Suppressor macrophage treated with lipopolysaccharide for 1 hour (primary cell): Measurements from ENCODE around the gene KCNJ16.
A peak's percentile ranks its signal among the peaks of the same experiment; 100 is the strongest.

Source experiments
- DNase-seq, 3 donors: peaks; one replicate each; pipeline ENCODE4 v3.0.0-alpha.2; 2020 to 2022

Gene KCNJ16

DNA sequence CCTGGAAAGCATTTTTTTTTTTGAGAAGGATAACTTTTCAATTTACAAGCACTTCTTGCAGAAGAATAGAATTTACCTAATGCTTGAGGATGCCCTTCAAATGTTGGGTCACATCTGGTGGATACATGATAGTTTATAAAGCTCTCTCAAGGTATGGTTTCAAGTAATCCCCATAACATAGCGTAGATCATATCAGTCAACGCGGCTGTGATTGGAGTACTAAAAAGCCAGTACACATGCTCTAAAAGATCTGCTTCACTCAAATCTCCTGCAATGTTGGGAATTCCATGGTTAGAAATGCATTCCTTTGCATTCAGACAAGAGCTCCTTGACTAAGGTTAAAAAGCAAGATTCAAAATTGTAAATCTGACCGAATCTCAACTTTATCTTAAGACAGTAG, 3.9 kb upstream of the KCNJ16 start:
- DNase-seq: no peak

DNA sequence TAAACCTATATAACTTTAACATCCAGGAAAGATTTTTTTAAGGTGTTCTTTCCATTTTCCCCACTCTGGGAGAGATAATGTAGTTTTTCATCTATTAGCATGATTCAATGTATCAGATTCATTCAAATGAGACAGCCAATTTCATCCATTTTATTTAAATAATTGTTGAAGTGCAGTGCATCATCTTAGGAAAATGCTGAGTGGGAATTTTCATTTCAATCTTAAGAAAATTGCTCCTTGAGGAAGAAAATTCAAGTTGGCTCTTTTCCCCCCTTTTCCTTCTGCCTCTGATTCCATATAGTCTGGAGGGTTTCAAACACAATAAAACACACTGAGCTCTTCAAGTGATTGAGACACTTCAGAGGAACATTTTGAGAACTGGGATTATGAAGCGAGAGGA, 3.4 kb upstream of the KCNJ16 start:
- DNase-seq: no peak

DNA sequence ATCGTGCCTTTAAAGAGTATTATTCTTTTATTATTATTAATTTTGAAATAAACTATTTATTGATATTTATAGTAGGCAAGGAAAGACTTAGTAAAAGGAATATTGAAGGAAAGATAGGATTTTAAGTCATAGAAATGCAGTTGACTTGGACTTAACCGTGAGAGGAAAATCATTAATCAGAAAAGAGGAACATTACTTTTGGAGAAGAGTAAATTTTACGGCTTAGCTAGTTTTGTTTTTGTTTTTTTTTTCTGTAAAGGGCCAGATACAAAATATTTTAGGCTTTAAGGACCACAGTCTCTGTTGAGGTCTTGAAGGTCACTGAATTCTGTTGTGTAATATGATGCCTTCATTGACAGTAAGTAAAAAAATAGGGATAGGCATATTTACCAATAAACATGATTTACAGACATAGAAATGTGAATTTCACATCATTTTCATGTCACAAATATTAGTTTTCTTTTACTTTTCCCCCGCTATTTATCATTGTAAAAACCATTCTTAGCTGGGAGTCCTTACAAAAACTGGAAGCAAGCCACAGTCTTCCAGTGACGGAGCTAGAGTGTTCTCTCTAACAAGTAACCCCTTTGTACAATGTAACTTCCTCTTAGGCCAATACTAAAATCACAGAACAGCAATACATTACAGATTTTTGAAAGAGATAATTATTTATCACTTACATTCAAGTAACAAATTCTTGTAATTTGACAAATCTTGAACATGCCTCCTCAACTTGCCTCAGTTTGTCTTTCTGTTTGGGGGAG, 2.3 kb upstream of the KCNJ16 start:
- DNase-seq: peak; percentile 20 to 44 (median 33)

DNA sequence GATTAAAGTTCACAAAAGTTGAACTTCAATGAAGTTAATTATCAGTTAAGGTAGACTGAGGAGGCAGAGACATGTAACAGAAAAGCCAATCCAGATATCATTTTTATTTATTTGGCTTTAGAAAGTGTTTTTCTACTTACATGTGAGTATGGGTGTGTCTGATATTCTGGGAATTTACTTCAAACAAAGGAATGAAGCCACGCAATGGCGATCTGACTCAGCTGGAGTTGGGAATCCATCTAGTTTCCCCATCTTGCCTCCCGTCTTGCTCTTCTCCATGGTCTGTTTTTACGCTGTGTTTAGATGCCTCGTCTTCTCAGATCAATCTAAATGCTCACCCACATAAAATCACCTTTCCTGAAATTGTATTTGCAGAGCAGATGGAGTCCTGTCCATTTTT, 1.7 kb upstream of the KCNJ16 start:
- no peak for DNase-seq

DNA sequence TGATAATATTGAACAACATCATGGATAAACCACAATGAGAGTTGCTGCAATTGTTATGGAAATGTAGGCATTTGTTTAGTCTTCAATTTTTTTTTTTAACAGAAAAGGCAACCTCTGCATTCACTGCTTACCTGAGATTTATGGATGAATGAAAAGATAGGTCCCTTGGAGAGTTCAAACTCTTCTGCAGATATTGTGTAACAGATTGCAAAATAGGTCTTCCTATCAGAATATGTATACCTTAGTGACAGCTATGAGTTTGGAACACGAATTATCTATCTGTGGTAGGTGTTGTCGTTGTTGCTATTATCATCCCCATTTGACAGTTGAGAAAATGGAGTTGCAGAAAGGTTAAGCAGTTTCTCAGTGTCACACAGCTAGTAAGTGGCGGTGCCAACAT, 1.2 kb upstream of the KCNJ16 start:
- no peak for DNase-seq

DNA sequence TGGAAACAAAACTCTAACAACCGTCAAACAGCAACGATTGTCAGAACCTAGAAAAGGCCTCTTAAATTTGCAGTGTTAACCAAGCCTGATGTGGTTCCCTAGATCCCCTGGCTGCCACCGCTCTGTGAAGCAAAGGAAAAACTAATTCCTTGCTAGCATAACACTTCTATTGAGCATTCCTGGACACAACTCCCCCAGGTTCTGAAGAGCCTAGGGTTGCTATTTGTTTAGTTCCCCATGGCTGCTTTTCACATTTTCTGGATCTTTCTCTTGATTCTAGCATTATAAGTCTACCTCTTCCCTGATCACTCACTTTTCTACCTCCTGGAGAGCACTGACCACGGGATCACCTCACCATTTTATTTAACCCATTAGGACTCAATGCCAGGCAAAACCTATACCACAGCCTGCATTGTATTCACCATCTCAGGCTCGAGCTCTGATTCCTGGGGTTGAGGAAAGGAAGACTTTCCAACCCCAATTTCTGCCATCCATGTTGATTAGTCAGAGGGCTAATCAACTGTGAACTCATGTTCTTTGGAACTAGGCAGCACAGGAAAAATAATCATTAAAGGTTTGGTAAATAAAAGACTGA, 692 bp upstream of the KCNJ16 start:
- DNase-seq: no peak

DNA sequence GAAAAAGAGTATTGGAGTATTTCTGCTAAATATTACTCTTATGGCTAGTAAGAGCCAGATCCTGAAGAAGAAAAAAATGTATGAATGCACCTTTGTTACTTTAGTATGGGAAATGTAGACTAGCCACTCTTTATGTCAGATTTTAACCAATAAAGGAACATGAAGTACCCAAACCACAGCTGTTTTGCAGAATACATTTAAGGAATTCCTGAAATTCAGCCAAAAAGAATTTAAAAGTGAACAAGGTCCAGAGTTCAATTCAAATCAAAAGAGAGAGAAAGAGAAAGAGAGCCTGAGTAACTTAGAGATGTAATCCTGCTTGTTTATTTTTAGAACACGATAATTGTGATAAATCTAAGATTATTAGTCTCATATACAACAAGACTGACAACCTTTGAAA, 1.2 kb downstream of the KCNJ16 start:
- no peak for DNase-seq

DNA sequence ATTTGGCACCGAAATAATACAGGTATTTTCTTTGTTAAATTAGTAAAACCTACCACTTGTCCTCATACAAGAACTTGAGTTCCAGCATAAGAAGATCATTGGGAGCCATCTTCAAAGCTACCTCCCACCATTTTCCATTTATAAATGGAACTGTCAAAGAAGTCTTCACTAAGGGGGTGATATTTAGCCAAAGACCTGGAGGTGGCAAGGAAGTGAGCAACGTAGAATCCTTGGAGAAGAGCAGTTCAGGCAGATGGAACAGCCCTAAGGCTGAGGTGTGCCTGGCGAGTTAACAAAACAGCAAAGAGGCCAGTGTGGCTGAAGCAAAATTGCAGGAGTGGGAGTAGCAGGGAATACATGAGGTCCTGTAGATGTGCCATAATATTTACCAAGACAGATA, 1.8 kb downstream of the KCNJ16 start:
- DNase-seq: no peak

DNA sequence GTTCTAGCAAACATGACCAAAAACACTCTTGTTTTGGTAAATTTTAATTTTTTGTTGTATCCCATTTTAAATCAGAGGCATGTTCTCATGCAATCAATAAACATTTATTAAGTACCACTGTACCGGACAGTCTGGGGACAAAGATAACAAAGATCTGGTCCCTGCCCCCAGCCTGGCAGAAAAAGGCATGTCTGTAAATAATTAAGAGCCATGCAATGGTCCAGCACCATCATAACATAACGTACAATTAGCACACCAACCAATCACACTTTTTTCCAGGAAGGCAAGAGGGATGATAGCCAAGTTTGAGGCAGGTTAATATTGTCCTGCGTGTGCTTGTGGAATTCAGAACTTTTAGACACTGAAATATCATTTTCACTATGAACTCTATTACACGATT, 3.5 kb downstream of the KCNJ16 start:
- no peak for DNase-seq

DNA sequence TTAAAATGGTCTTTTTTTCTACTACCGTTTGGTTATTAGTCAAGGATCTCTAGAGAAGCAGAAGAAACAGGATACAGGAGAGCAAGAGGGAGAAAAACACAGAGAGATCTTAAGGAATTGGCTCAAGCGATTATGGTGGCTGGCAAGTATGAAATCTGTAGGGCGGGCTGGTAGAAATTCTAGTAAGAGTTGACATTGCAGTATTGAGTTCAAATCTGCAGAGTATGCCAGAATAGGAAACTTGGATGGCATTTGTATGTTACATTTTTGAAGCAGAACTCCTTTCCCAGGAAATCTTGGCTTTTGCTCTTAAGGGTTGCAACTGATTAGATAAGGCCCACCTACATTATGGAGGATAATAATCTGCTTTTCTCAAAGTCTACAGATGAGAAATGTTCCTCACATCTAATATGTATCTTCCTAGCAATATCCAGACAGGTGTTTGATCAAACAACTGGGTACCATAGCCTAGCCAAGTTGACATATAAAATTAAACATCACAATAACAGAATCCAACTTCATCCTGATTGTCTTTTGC, 4.0 kb downstream of the KCNJ16 start:
- DNase-seq: no peak

DNA sequence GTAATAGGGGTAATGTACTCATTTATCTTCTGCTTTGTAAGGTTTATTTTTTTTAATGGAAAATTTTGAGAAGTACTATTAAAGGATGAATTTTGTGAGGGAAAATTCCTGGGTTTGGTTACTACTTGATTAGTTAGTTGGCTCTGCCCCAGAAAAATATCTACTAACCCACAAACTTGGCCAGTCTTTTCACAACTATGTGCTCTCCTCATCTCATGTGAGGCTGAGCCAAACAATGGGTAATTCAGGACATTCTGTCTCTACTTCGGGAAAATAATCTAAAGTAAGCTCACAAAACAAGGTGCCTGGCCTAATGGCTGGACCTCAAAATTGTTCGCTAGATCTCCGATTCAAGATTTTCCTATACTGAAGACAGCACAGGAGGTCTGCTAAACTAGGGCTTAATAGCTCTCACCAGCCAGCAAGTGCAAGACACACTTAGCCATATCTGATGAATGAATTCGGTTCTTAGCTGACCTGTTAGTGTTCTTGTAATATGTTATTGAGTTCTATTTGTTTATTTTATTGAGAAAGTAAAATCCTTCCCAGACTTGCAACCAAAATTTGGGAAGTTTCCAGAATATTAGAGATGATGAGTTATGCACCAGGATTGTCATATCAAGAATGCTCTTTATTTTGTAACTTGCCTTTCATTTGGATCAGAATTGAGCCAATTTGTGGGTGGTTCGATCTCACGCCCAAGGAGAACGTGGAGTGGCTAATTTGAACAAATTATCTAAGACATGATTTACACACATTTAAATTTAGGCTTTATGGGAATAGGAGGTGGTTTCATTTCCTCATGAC, 5.7 kb downstream of the KCNJ16 start:
- no peak for DNase-seq

DNA sequence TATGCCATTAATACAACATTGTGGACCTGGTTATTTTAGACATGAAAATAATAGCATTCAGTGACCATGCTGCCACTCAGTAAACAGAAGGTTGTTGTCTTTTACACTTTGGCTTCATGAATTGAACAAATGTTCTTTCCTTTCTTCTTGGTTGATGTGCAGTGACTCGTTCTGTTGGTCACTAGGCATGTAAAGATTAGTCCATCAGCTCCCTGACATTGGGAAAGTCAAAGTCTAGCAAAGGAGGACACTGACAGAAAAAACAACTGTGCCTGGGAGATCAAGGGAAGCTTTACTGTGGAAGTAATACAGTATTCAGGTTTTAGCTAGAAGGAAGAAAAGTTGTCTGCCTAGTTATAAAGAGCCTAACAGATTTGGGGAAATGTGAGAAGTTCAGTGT, 6.9 kb downstream of the KCNJ16 start:
- no peak for DNase-seq

DNA sequence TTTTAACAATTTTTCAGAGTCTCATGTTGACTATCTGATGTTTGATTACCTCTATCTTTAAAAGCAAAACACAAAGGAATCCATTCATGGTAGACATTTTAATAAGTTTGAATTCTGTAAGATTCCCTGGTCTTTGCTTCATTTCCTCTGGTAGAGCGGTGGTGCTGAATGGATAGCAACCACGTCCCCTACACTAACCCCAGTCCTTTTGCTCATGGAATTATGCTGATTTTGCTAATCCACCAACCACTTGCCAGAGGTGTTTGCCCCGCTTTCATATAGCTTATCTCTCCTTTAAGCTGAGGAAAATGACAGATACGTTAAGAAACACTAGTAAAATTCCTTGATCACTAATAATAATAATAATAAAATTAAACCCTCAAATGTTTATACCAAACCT, 9.5 kb downstream of the KCNJ16 start:
- no peak for DNase-seq

DNA sequence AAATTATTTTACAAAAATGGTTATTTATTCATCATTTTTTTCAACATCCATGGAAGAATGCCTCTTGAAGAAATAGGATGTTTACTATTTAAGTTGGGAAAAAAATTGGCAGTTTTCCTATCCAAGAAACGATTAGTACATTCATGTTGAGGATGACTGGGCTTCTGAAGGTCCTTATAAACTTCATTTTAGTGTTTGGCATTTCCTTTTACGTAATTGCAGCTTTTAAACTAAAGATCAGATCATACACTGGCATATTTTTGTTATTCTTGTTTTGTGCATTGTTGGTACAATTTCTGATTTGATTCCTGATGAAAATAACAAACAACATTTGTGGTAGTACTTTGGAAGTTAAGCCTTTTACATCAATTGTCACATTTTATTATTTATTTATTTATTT, 11.5 kb downstream of the KCNJ16 start:
- no peak for DNase-seq

DNA sequence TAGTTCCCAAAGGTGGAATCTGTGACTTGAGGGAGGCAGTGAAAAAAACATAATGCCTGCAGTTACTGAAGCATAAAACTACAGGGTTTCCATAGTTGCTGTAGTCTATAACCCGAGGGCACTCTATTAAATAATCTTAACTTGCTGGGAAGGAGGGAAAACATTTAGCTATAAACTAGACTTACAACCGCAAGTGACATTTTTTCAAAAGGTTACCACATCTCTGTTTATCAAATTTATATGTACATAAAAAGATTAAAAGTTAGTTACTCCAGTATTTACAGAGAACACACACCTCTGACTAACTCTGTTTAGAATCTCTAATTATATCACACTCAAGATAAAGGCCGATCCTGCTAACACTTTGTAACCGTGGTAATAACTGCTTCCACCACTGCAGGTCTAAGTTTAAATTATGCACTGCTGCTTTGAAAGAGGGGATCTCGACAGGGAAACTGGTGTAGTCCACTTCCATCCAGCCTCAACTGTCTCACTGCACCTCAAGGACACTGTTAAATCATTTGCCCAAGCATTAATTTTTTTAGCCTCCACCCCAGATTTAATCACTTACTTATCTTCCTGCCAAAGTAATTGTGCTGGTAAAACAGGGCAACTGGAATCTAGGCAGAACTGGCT, 14.6 kb downstream of the KCNJ16 start:
- DNase-seq: no peak

DNA sequence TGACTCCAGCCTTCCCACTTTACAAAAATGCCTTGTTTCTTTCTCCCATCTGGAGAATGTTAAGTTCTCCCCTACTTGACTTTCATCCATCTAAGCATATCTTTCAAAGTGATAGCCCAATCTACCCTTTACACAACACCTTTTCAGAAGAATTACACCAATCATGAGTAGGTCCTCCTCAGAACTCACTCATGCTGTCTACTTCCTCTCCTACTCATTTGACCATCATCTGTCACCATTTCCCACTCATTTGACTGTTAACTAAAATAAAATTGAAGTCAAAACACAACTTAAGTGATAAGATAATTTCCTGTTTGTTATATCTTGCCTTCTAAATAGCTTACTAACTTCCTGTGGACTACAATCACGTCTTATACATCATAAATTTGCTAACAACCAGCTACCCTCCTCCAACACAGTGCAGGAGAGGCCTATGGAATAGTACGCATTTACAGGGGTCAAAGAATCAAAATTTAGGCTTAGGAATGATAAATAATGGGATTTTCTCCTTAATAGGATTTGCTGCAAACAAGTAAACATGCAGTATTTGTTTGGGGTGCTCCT, 16.1 kb downstream of the KCNJ16 start:
- DNase-seq: no peak

DNA sequence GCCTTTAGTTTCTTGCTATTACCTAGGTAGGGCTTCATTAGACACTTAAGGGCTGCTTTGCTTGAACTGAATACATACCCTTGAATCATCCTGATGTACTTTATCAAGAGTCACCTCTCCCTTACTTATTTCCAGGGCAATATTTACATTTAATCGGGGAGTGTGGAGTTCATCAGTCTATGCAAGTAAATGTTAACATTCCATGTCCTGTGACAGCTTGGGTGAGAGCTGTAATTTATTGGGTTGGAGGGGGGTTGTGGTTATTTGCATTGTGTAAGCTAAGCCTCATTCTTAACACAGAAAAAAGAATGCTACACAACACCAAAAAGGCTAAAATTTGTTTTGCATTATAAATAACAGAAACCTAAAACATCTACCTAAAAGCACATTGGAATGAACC, 16.7 kb downstream of the KCNJ16 start:
- no peak for DNase-seq

DNA sequence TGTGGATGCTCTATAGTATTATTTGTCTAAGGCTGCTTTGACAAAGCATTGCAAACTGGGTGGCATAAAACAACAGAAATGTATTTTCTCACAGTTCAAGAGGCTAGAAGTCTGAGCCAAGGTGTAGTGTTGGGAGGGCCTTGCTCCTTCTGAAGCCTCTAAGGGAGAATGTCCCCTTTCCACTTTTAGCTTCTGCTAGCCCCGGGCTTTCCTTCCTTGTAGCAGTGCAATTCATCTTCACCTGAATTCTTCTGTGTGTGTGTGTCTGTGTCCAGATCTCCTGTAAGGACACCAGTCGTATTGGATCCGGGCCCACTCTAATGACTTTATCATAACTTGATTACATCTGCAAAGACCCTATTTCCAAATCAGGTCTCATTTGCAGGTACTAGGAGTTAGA, 18.1 kb downstream of the KCNJ16 start:
- no peak for DNase-seq

DNA sequence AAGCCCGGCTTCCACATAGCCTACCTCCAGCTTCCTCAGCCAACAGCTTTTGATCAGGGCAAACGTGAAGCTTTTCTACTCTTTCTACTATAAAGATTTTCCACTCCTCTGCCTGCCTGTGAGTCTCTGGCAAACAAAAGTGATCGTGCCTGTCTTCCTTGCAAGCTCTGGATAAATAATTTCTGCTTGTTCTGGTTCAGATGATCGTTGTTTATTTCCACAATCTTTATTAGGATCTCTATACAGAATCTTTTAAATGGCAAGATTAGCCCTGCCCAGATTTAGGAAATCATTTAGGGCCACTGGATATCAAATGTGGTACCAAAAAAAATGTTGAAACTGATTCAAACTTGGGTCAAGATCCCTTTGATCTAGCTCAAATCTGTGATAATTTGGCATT, 20.4 kb downstream of the KCNJ16 start:
- DNase-seq: no peak

DNA sequence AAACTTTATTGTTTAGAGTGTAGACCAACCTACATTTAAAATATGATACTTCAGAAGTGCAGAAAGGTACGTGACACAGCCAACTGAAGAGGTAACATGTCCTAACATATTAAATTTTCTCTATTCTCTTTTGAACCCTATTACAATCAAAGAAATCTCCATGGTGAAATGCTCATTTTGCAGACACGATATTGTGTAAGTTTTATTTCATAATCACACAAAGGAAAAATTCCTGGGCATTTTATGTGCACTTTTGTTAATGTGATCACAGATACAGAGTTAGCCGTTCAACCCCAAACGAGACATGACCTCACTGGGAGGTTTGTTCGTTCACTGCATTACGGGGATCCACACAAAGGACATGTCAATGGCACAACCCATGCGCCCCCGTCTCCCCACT, 21.8 kb downstream of the KCNJ16 start:
- DNase-seq: peak in 1 of 3 donors; percentile 19

DNA sequence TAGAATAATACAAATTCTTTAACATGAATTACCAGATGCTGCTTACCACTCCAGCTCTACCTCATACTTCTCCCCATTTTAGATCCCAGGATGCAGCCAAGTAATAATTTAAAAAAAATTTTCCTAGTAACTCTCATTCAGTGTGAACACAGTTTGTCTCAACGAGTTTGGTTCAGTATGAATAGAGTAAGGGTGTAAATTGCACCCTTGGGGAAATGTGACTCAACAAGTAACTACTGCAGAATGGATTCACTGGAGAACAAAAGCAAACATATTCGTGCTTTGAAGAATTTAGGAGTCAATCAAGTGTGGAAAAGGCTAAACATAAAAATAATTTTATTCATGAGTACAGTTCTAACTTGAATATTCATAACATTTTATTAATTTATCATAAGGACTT, 23.0 kb downstream of the KCNJ16 start:
- DNase-seq: no peak

DNA sequence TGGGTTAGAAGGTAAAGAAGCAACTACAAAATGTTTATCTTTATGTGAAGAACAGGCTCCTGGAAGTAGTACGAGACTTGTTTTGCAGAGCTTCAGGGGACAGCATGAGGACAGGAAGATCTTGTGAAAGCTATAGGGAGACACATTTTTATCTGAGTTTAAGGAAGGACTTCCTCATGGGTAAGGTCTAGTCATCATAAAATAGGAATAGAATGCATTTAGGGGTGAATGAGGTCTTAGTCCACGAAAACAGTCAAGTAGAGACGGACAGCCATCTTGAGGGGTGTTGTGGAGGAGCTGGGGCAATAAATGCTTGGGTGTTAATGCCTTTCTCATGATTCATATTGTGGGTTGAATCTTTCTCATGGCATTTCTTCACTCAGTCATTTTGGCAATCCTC, 24.3 kb downstream of the KCNJ16 start:
- DNase-seq: peak in 2 of 3 donors; percentile 26 to 33

DNA sequence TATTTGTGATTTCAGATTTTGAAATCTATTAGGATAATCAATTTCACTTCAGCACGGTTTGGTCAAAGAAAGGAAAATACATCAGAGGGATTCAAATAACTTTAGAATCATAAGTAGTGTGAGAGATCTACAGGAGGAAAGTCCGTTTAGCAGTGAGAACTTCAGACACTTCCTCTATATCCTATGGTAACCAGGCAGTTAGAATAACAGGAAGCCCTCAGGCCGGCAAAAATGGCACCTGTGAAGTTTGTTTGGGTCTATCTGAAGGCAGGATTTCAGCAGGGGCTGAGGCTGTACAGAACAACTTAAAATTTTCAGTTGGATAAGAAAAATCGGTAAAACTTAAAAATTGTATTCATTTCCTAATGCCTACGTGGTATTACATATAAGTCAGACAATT, 24.9 kb downstream of the KCNJ16 start:
- peak in 2 of 3 donors; percentile 31 to 34 for DNase-seq
